CD14-positive monocyte (primary cell): ENCODE measurements around the gene SLC25A48. TPM values are rescaled to one million over a fixed set of nuclear protein-coding genes. Genes with fewer than 3 reads are reported as not detected.

Experiments
- DNase-seq, 3 donors: peaks; one replicate each; pipeline ENCODE4 v3.0.0-alpha.2; 2011 to 2022
- H2AFZ ChIP-seq: 2 replicates; pipeline ENCODE4 v1.6.0; 2012; ENCODE audit warnings: mild to moderate bottlenecking, low read depth, low read length, inconsistent platforms; ENCODE audit not compliant: insufficient read depth, poor library complexity, severe bottlenecking
- H3K27ac ChIP-seq, 2 donors: 1 replicate in 1 of 2; 2 replicates in 1 of 2; pipeline ENCODE4 v1.5.1; 2012 to 2013; ENCODE audit warnings: low read length in 2 of 2, control low read depth in 1 of 2, inconsistent platforms in 1 of 2, low read depth in 1 of 2, mild to moderate bottlenecking in 1 of 2
- H3K27me3 ChIP-seq, 2 donors: one replicate each; pipeline versions ENCODE4 v1.6.0 to v1.6.1; 2011 to 2013; ENCODE audit warnings: low read length in 2 of 2; ENCODE audit not compliant: control insufficient read depth in 2 of 2, insufficient read depth in 2 of 2
- H3K36me3 ChIP-seq, 2 donors: replicated peaks in 1 of 2; 1 replicate in 1 of 2; 2 replicates in 1 of 2; pipeline versions ENCODE4 v1.5.1 to v1.6.1; 2012 to 2013; ENCODE audit warnings: low read length in 2 of 2, control low read depth in 1 of 2, inconsistent platforms in 1 of 2, mild to moderate bottlenecking in 1 of 2; ENCODE audit not compliant: insufficient read depth in 2 of 2, control insufficient read depth in 1 of 2
- H3K4me1 ChIP-seq, 2 donors: 1 replicate in 1 of 2; 2 replicates in 1 of 2; pipeline versions ENCODE4 v1.5.1 to v1.6.1; 2012 to 2013; ENCODE audit warnings: low read length in 2 of 2, control low read depth in 1 of 2, inconsistent platforms in 1 of 2, mild to moderate bottlenecking in 1 of 2, moderate library complexity in 1 of 2; ENCODE audit not compliant: insufficient read depth in 2 of 2, control insufficient read depth in 1 of 2
- H3K4me2 ChIP-seq: replicated peaks from 2 replicates; pipeline ENCODE3; 2012; ENCODE audit warnings: low read length, moderate library complexity, mild to moderate bottlenecking; ENCODE audit not compliant: poor library complexity, severe bottlenecking; ENCODE audit errors: extremely low read depth
- H3K4me3 ChIP-seq, 3 experiments: fragments of 200-600 bp in 1 of 3; sonication (generic) in 1 of 3; replicated peaks in 1 of 3; 1 replicate in 2 of 3; 2 replicates in 1 of 3; pipeline ENCODE4 v1.5.1; 2011 to 2013; ENCODE audit warnings: low read length in 3 of 3, mild to moderate bottlenecking in 3 of 3, control low read depth in 2 of 3, low read depth in 2 of 3, inconsistent platforms in 1 of 3, moderate library complexity in 1 of 3
- H3K79me2 ChIP-seq: 2 replicates; pipeline ENCODE4 v1.6.0; 2012; ENCODE audit warnings: mild to moderate bottlenecking, control low read depth, inconsistent platforms, low read length, moderate library complexity; ENCODE audit not compliant: insufficient read depth
- H3K9ac ChIP-seq: 2 replicates; pipeline ENCODE4 v1.6.0; 2017; ENCODE audit warnings: low read length, mild to moderate bottlenecking; ENCODE audit not compliant: insufficient read depth, poor library complexity, severe bottlenecking
- H3K9me3 ChIP-seq, 2 donors: replicated peaks in 1 of 2; 1 replicate in 1 of 2; 2 replicates in 1 of 2; pipeline versions ENCODE4 v1.5.1 to v1.6.1; 2012 to 2013; ENCODE audit warnings: low read length in 2 of 2, control low read depth in 1 of 2; ENCODE audit not compliant: control insufficient read depth in 1 of 2, insufficient read depth in 1 of 2
- H4K20me1 ChIP-seq: 2 replicates; pipeline ENCODE4 v1.6.0; 2012; ENCODE audit warnings: mild to moderate bottlenecking, low read length, control low read depth, moderate library complexity; ENCODE audit not compliant: insufficient read depth
- H3K27ac Mint-ChIP-seq, 7 donors: one replicate each; pipeline ENCODE4 v1.8.0; 2020; ENCODE audit warnings: mild to moderate bottlenecking in 7 of 7, mixed read lengths in 7 of 7, moderate library complexity in 6 of 7, inconsistent platforms in 2 of 7
- H3K27me3 Mint-ChIP-seq, 3 donors: one replicate each; pipeline ENCODE4 v1.8.0; 2021 to 2022; ENCODE audit warnings: low read depth in 3 of 3, mild to moderate bottlenecking in 3 of 3, mixed read lengths in 3 of 3, moderate library complexity in 3 of 3, inconsistent platforms in 1 of 3
- H3K36me3 Mint-ChIP-seq, 2 donors: one replicate each; pipeline ENCODE4 v1.8.0; 2020; ENCODE audit warnings: mixed read lengths in 2 of 2, inconsistent platforms in 1 of 2, mild to moderate bottlenecking in 1 of 2
- H3K4me1 Mint-ChIP-seq: one replicate; pipeline ENCODE4 v1.8.0; 2020; ENCODE audit warnings: mild to moderate bottlenecking, mixed read lengths
- H3K4me3 Mint-ChIP-seq, 2 donors: one replicate each; pipeline ENCODE4 v1.8.0; 2020; ENCODE audit warnings: mild to moderate bottlenecking in 2 of 2, mixed read lengths in 2 of 2, moderate library complexity in 1 of 2
- H3K9me3 Mint-ChIP-seq, 7 donors: one replicate each; pipeline ENCODE4 v1.8.0; 2020 to 2022; ENCODE audit warnings: mixed read lengths in 7 of 7, mild to moderate bottlenecking in 6 of 7, moderate library complexity in 6 of 7, inconsistent platforms in 2 of 7
- CTCF ChIP-seq: fragments of 200-600 bp; IDR thresholded peaks from one replicate; pipeline ENCODE4 v1.8.0; 2022; ENCODE audit warnings: antibody characterized with exemption, mild to moderate bottlenecking
- WGBS: methylation state at CpG from one replicate; pipeline ENCODE4 v1.1.5; 2013; ENCODE audit warnings: missing lambda C conversion rate; ENCODE audit not compliant: insufficient coverage; 5-methylcytosine and 5-hydroxymethylcytosine counted together
- intact Hi-C, 2 donors: fragments of 100-400 bp; cut with micrococcal nuclease; formaldehyde crosslinking; loops; one replicate each; pipeline versions ENCODE4 v1.15.0 to v1.15.1; 2023
- polyA plus RNA-seq, 3 donors: library from polyadenylated mRNA; depleted of rRNA in 1 of 3; unstranded in 2 of 3; stranded (reverse) in 1 of 3; fragments of 300-500 nt in 2 of 3; fragments of >200 nt in 1 of 3; fragmentation: Illumina TruSeq in 2 of 3; gene quantifications; 1 replicate in 2 of 3; 2 replicates in 1 of 3; pipeline ENCODE4 v1.2.3, GENCODE V29; 2012 to 2021

SLC25A48 gene
- polyA plus RNA-seq, 3 donors = not detected

- peaks cover 0 to 3% (median 0%) of the 10 kb centered on the region in 7 donors for H3K9me3 Mint-ChIP-seq
- no peaks in the 10 kb centered on the region for H3K4me1 ChIP-seq
- H3K36me3 Mint-ChIP-seq = no peaks in the 10 kb centered on the region
- no peak for DNase-seq
- H4K20me1 ChIP-seq = no peaks in the 10 kb centered on the region
- no peaks in the 10 kb centered on the region for H3K79me2 ChIP-seq
- H3K9ac ChIP-seq = no peak overlapping the region
- no peak overlapping the region for H2AFZ ChIP-seq
- H3K27ac Mint-ChIP-seq = no peak overlapping the region
- WGBS = 98% methylated on average over 5 of the region's 7 CpGs
- H3K9me3 ChIP-seq = no peaks in the 10 kb centered on the region
- peaks cover 2 to 6% of the 10 kb centered on the region in 2 donors for H3K27me3 ChIP-seq
- H3K36me3 ChIP-seq = no peaks in the 10 kb centered on the region
- H3K4me1 Mint-ChIP-seq = no peaks in the 10 kb centered on the region
- H3K4me3 ChIP-seq = no peak overlapping the region
- no peak overlapping the region for H3K27ac ChIP-seq
- TF ChIP-seq CTCF = no peak
- peak overlapping the region in 1 of 2 donors; percentile 37 for H3K4me3 Mint-ChIP-seq
- peaks cover 8 to 16% (median 10%) of the 10 kb centered on the region in 3 donors for H3K27me3 Mint-ChIP-seq
- intact Hi-C loops = no loop called here
- H3K4me2 ChIP-seq = no peak overlapping the region
These were observed 12.7 kb upstream of the SLC25A48 start for GRCh38 chr5:135821802-135822201.

DNA sequence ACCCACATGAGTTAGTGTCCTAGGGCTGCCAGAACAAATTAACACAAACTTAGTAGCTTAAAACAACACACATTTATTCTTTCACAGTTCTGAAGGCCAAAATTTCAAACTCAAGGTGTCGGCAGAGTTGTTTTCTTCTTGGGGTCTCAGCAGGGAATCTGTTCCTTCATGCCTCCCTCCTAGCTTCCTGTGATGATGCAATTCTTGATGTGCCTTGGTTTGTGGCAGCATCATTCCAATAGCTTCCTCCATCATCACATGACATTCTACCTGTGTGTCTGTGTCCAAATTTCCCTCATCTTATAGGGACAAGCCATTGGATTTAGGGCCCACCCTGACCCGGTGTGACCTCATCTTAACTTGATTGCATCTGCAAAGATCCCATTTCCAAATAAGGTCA lies 12.2 kb upstream of the SLC25A48 start:
- Histone ChIP-seq H3K9me3 (no peaks in the 10 kb centered on the region), H3K4me2 (no peak overlapping the region), H3K27ac (no peak overlapping the region), H4K20me1 (no peaks in the 10 kb centered on the region), H3K36me3 (no peaks in the 10 kb centered on the region), H3K9ac (no peak overlapping the region), H3K79me2 (no peaks in the 10 kb centered on the region), H3K4me3 (no peak overlapping the region), H3K4me1 (no peaks in the 10 kb centered on the region), H2AFZ (no peak overlapping the region), H3K27me3 (peaks cover 0 to 6% of the 10 kb centered on the region in 2 donors)
- no peak overlapping the region for H3K27ac Mint-ChIP-seq
- peaks cover 0 to 3% (median 0%) of the 10 kb centered on the region in 7 donors for H3K9me3 Mint-ChIP-seq
- no peaks in the 10 kb centered on the region for H3K36me3 Mint-ChIP-seq
- WGBS = 100% methylated on average over 1 of the region's 2 CpGs
- TF ChIP-seq CTCF = no peak
- intact Hi-C loops = no loop called here
- peaks cover 8 to 17% (median 10%) of the 10 kb centered on the region in 3 donors for H3K27me3 Mint-ChIP-seq
- no peaks in the 10 kb centered on the region for H3K4me1 Mint-ChIP-seq
- DNase-seq = no peak
- no peak overlapping the region for H3K4me3 Mint-ChIP-seq
